Ecto neural progenitor cell (in vitro differentiated cells): Measurements from ENCODE around the gene AARS1.
A peak's percentile ranks its signal among the peaks of the same experiment; 100 is the strongest.
"Not testable (repeated sequence)": the region's sequence is repeated elsewhere in the genome, so short reads cannot be mapped to it uniquely, and the experiment has no call there.

Source experiments
- DNase-seq: peaks from one replicate; pipeline ENCODE4 v3.0.0-alpha.2; 2018; ENCODE audit warnings: low spot score

Gene AARS1

DNA sequence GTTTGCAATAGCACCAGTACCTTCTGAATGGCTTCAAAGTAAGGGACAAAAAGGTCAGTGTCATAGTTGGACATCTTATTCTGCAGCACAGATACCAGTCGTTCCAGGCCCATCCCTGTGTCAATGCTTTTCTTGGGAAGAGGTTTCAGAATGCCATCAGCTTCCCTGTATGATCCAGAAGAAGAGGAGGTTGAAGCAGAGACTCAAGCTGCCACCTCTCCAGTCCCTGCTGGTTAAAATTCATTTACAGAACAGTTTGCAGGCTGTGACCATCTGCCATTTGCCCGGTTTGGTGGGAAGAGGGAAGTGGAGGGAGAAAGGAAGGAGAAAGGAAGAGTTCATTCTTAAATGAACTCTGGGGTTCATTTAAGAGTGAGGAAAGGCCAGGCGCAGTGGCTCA, 19.1 kb downstream of the AARS1 start:
- DNase-seq = no peak

GRCh38 chr16:70269471-70269870, 19.8 kb downstream of the AARS1 start:
- no peak for DNase-seq

GRCh38 chr16:70267922-70268321, 21.4 kb downstream of the AARS1 start:
- DNase-seq = not testable (repeated sequence)

- peak; percentile 63 for DNase-seq
These were observed 21.8 kb downstream of the AARS1 start for GRCh38 chr16:70267516-70267915.

- DNase-seq = not testable (repeated sequence)
These were observed 29.4 kb downstream of the AARS1 start for GRCh38 chr16:70259903-70260302.

- DNase-seq = no peak
These were observed 30.4 kb downstream of the AARS1 start for GRCh38 chr16:70258946-70259345.

- peak; percentile 36 for DNase-seq
These were observed 31.2 kb downstream of the AARS1 start for GRCh38 chr16:70258065-70258464.

- DNase-seq = peak; percentile 26
These were observed 31.9 kb downstream of the AARS1 start for GRCh38 chr16:70257391-70257790.

GRCh38 chr16:70255574-70255973, 33.7 kb downstream of the AARS1 start:
- no peak for DNase-seq

DNA sequence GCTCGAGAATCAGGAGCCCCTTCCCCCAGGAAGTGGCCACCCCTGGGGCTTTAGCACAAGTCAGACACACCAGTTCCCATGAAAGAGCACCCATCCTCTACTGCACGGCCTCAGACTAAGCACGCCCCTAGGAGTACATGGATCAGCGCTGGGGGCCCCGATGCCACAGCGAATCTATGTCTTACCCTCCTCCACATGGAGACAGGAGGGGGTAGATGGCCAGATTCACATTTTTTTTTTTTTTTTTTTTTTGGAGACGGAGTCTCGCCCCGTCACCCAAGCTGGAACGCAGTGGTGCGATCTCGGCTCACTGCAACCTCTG, 34.4 kb downstream of the AARS1 start:
- no peak for DNase-seq

DNA sequence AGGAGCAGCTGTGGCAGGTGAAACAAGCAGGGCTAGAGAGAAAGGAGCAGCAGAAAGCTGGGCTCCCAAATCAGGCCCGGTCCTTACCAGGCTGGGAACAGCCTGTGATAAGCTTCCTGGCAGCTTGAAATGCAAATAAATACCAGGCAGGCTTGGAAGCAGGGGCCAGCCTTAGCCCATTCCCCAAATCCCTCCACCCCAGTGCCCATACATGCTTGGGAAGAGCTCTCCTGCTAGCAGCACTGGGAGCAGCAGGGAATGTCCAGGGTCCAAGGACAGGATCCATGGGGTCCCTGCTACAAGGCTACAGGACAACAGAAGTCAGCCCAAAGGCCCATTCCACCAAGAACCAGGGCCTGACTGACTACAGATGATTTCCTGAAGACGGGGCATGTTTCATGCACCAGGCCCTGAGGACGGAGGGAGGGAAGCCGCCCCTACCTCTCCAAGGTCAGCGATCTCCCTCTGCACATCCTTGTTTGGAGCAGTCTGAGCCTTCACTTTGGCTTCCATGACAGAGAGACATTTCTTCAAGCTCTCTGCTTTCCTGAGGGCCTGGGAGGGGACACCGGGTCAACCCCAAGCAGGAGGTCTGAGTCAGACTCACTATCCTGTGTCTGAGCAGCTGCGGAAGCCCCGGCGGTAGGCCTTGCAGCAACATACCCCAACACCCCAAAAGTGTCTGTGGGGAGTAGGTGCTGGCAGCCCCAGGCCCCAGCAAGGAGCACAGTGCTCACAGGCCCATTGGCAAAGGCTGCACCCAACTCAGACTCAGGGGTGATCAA, 34.9 kb downstream of the AARS1 start:
- DNase-seq = no peak

GRCh38 chr16:70253291-70254106, 35.8 kb downstream of the AARS1 start:
- peak; percentile 63 for DNase-seq

- DNase-seq = peak; percentile 66
These were observed 36.8 kb downstream of the AARS1 start for GRCh38 chr16:70252355-70252988.

DNA sequence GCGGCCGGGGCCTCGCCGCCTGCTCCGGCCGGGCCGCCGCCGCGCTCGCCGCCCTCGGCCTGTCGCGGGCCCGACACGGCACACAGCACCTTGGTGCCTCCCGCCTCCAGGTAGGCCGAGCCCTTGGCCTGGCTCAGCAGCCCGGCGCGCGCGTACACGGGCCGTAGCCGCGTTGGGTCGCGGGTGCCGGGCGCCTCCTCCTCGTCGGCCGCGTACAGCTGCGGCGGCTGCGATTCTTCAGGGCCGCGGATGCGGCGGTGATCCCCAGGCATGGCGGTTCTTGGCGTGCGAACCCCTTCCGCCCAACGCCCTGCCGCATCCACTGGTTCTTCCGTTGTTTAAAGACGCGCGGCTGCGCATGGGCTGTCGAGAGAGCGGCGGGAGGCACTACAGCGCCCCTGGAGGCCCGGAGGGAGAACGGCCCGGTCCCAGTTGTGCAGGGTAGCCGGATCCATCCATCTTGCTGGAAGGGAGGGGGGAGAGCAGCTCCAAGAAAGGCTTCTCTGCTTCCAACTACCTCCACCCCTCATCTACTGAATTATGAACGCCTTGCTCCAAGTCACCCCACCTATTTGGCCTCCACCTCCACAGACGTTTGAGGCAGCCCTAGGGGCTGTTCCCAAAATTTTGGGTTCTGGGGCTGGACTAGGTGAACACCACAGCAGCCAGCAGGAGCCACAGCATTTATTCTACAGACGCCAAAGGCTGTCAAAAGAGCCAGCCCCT, 37.5 kb downstream of the AARS1 start, which contains the start of gene EXOSC6:
Gene EXOSC6 (minus strand): TSS at position 312 of the 726 bp plus-strand sequence. CDS start 40 bp downstream, at position 272.
- peak; percentile 96 for DNase-seq

DNA sequence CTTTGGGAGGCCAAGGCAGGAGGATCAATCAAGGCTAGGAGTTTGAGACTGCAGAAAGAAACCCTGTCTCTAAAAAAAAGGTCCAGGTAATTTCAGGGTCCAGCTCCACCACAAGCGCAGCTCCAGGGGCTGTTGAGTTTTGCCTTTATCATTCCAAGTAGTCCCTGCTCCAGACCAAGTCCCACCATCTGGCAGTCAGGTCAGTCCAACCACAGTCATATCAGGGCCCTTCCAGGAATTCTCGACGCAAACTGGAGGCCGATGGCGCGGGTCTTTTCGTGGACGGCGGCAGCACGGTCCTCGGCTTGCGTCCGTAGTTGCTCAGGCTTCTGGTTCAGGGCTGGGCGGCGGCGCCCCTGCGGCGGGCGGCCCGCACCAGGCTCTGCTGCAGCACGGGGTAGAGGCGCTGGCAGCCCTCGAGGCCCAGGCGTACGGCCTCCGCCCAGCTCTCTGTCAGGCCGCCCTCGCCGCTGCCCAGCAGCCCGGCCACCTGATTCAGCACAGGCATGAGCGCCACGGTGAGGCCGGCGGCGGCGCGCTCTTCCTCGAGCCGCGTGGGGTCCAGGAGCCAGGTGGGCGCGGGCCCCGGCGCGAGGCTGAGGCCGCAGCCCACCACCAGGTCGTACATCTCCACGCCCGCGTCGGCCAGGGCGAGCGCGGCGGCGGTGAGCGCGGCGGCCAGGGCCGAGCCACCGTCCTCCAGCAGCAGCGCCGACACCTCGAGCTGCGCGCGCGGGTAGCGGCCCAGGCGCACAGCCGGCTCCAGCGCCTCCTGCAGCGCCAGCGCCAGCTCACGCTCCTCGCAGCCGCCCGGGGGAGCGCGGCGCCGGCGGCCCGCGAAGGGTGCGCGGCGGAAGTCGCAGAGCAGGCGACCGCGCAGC, 38.3 kb downstream of the AARS1 start:
- DNase-seq = peak; percentile 69

DNA sequence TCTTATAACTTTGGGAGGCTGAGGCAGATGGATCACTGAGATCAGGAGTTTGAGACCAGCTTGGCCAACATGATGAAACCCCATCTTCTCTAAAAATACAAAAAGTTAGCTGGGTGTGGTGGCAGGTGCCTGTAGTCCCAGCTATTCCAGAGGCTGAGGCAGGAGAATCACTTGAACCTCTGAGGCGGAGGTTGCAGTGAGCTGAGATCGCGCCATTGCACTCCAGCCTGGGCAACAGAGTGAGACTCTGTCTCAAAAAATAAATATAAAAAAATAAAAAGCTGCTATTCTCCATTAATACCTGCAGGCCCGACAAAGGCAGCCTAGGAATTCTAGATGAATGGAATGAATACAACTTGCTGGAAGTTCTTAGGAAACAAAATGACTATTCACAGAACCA, 39.6 kb downstream of the AARS1 start:
- not testable (repeated sequence) for DNase-seq

- not testable (repeated sequence) for DNase-seq
These were observed 50.5 kb downstream of the AARS1 start for GRCh38 chr16:70238773-70239172.

DNA sequence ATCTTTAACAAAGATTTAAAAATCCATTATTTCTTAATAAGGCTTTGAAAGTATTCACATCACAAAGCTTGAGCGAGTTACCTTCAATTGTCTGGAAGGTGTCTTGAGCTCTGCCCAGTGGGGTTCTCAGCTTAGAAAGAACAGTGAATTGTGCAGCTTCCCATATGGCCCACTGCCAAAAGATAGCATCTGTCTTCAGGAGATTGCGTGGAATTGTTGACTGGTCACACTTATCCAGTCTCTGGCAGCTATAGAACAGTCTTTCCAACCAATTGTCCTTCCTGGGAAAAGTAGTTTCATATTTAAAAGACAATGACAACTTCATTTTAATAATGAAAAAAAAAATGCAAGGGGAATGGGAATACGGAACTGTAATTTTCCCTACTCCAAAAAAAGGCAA, 57.5 kb downstream of the AARS1 start:
- not testable (repeated sequence) for DNase-seq

DNA sequence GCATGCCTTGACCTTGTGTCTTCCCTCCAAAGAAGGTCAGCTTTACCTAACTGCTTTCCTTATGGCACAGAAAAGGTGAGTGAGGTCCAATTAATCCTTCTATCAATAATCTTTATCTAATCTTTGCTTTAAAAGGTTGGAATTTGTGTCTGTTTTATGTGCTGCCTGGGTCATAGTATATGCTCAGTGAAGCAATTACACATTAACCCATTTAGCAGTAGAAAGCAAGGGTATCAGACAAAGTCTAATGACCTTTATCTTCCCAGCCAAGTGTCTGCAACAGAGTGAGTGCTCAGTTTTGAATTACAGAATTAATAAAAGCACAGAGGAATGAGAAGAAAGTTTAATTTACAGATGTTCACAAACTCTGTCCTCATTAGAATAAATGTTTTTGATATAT, 63.3 kb downstream of the AARS1 start:
- DNase-seq = not testable (repeated sequence)

- not testable (repeated sequence) for DNase-seq
These were observed 63.9 kb downstream of the AARS1 start for GRCh38 chr16:70225430-70225829.

GRCh38 chr16:70224645-70225044, 64.7 kb downstream of the AARS1 start:
- not testable (repeated sequence) for DNase-seq
